ENCODE data around the gene MOB3A. TPM values are rescaled to one million over a fixed set of nuclear protein-coding genes. Genes with fewer than 3 reads are reported as not detected.
A peak's percentile ranks its signal among the peaks of the same experiment; 100 is the strongest.

The MOB3A gene
- 100 to 1,000 TPM in 1 of 3 donors, 10 to 100 TPM in 2; 39.4 to 160 (median 42.2) TPM for polyA plus RNA-seq

DNA sequence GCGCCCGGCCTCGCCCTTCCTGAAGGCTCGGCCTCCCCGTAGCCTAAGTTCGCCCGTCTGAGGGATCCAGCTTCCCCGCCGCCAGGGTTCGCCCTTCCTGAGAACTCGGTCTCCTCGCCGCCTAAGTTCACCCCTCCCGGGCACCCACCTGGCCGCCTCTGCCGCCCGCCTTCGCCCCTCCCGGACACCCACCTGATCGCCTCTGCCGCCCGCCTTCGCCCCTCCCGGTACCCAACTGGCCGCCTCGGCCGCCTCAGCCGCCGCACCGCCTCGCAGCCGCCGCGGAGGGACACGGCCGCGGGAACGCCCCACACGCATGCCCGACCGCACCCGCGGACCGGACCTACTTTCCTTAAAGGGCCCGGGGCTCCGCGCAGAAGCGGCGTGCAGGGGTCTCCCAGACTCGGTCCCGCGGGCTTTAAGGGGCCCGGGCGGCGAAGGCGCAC, at the start of gene MOB3A:
Gene MOB3A, minus strand, starts transcription at position 293 of the 446 bp plus-strand sequence. CDS start 17,766 bp downstream, outside the sequence.
- Mint-ChIP-seq H3K4me3 (peak within 1 kb of the TSS; percentile 91 to 96 (median 94)), H3K36me3 (peaks cover 0 to 12% (median 5%) of the 10 kb centered on the region in 3 donors), H3K4me1 (peaks cover 28 to 32% of the 10 kb centered on the region in 2 donors), H3K27me3 (ENCODE audit: low read depth in 3 of 3) (peaks cover 15 to 24% (median 21%) of the 10 kb centered on the region in 3 donors), H3K9me3 (no peaks in the 10 kb centered on the region), H3K27ac (peak within 1 kb of the TSS; percentile 86 to 98 (median 95))
- DNase-seq = peak in 2 of 3 donors; percentile 96 to 97

DNA sequence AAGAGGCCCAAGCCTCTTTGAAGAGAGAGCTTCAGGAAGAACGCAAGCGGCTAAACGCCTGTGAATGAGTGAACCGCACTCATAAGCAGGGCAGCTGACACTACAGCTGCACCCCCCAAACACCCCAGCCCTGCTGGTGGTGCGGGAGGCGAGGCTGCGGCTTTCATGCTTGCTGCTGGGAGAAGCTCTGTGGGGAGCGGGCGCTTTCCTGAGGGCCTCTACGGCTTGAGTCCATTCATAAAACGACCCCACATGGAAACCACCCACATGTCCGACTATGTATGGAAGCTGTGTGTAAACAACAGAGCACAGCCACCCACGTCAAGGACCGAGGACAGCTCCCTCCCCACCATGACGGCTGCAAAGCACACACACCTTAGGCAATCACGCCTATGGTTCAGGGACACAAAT, 49.7 kb upstream of the MOB3A start:
- Mint-ChIP-seq H3K27me3 (ENCODE audit: low read depth in 3 of 3) (peaks cover 0 to 5% (median 0%) of the 10 kb centered on the region in 3 donors), H3K4me1 (peaks cover 47 to 54% of the 10 kb centered on the region in 2 donors), H3K36me3 (no peaks in the 10 kb centered on the region), H3K9me3 (no peaks in the 10 kb centered on the region), H3K27ac (peak overlapping the region in 5 of 6 donors; percentile 9 to 83 (median 69)), H3K4me3 (peak overlapping the region in 1 of 5 donors; percentile 43)
- peak in 2 of 3 donors; percentile 36 for DNase-seq

DNA sequence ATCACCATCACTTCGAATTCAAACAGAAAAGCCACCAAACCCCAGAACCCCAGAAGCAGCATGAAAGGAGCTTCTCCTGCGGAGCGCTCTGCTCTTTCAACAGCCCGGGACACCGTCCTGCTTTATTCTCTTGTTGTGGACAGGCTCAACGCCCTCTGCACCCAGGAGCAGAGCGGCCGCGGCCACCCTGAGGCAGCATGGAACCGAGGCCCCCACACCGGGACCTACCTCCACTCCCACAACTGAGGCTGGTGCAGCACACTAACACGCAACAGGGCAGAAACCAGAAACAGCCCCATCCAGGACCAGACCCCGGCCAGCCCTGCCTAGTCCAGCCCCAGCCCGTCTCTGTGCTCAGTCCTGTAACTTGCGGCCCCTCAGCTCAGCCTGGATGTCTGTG, 48.1 kb upstream of the MOB3A start:
- H3K36me3 Mint-ChIP-seq = peaks cover 0 to 3% (median 0%) of the 10 kb centered on the region in 3 donors
- peaks cover 0 to 5% (median 0%) of the 10 kb centered on the region in 3 donors for H3K27me3 Mint-ChIP-seq (ENCODE audit: low read depth in 3 of 3)
- peaks cover 34 to 41% of the 10 kb centered on the region in 2 donors for H3K4me1 Mint-ChIP-seq
- H3K27ac Mint-ChIP-seq = peak overlapping the region in 1 of 6 donors; percentile 49
- H3K9me3 Mint-ChIP-seq = no peaks in the 10 kb centered on the region
- no peak overlapping the region for H3K4me3 Mint-ChIP-seq
- no peak for DNase-seq

DNA sequence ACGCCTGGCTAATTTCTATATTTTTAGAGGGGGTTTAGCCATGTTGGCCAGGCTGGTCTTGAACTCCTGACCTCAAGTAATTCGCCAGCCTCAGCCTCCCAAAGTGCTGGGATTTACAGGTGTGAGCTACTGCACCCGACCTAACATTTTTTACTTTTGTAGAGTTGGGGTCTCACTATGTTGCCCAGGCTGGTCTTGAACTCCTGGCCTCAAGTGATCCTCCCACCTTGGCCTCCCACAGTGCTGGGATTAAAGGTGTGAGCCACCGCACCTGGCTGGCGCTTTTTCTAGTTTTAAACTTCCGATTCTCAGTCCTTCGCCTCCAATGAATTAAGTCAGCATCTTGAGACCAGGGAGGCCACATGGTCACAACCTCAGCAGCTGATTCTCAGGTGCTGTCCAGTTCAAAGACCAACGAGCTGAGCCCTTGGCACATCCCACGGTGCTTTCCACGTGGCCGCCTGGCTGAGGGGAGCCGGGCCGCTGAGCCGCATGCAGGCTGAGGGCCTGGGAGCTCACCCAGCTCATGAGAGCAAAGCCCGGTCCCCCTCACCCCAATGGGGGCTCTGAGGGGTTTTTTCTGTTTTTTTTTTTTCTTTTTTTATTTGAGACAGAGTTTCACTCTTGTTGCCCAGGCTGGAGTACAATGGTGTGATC, 46.2 kb upstream of the MOB3A start:
- H3K27ac Mint-ChIP-seq = no peak overlapping the region
- H3K4me3 Mint-ChIP-seq = no peak overlapping the region
- peaks cover 0 to 3% (median 0%) of the 10 kb centered on the region in 3 donors for H3K36me3 Mint-ChIP-seq
- no peaks in the 10 kb centered on the region for H3K9me3 Mint-ChIP-seq
- no peak for DNase-seq
- peaks cover 28 to 29% of the 10 kb centered on the region in 2 donors for H3K4me1 Mint-ChIP-seq
- H3K27me3 Mint-ChIP-seq (ENCODE audit: low read depth in 3 of 3) = peaks cover 0 to 4% (median 0%) of the 10 kb centered on the region in 3 donors

DNA sequence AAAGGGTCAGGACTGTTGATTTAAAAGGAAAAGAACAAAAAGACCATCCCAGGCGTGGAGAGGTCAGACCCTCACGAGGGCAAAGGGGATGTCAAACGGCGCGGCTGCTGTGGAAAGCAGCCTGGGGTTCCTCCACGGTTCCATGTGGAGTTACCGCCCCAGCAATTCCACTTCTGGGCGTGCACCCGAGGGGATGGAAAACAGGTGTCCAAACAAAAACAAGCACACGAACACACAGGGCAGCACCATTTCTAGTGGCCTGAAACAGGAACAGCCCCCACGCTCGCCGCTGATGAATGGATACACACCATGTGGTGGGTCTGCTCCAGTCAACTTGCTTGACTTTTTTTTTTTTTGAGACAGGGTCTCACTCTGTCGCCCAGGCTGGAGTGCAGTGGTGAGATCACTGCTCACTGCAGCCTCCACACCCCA, 44.0 kb upstream of the MOB3A start:
- no peak for DNase-seq
- Mint-ChIP-seq H3K27me3 (ENCODE audit: low read depth in 3 of 3) (peaks cover 0 to 4% (median 0%) of the 10 kb centered on the region in 3 donors), H3K4me3 (no peak overlapping the region), H3K36me3 (peaks cover 0 to 3% (median 0%) of the 10 kb centered on the region in 3 donors), H3K27ac (no peak overlapping the region), H3K4me1 (peaks cover 17% of the 10 kb centered on the region in 2 donors), H3K9me3 (no peaks in the 10 kb centered on the region)

DNA sequence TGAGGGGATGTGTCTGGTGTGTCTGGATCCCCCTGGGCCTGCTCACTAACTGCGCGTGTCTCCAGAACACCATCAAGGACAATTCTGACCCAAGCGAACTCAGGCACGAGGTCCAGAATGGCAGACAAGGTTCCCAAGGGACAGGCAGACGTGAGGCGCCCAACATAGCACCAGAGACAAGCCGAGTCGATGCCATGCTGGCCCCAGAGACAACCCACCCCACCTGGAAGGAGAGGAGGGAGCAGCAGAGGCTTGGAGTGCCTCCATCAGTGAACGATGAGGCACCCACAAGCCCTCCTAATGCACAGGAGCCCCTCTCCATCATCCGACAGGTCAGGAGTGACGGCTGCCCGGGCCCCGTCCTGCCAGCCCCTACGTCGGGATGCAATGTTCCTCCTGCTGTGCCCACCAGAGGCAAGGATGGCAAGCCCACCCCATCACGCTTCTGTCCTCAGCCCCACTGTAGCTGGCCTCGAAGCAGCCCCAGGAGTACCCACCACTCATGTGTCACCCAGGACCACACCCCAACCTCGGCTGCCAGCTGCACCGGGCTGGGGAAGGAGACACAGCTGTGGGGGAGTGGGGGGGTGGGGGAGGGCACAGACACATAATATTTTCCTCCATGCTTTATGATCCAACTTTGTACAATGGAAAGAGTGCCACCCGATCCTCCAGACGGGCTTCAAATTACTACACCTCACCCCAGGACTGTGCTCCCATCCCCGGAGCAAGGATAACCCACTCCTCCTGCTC, 43.4 kb upstream of the MOB3A start:
- DNase-seq = no peak
- H3K4me3 Mint-ChIP-seq = no peak overlapping the region

DNA sequence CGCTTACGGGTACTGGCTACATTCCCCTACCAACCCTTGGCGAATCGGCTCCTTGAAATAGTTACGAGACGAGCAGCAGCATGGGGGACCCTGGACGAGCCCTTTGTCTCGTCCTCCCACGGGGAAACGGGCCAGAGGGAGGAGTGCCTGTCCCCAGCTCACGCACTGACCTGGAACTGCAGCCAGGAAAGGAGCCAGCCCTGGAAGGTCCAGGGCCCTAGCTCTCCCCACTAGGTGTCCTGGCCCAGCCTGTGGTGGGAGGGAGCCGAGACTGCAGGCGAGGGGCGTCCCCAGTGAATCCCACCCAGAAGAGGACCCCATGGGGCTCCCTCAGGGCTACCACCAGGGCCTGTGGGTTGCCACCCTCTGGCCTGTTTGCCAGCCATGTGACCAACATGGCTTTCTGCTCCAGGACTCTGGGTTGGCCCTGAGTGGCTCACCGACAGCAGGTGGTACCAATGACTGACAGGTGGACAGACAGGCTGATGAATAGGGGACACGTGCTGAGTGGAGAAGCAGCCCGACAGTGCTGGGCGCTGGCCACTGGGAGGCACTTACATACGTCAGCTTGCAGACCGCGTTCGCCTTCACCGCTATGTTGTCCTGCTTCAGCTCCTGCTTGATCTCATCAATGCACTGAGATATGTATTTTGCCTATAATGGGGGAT, 42.1 kb upstream of the MOB3A start:
- no peaks in the 10 kb centered on the region for H3K9me3 Mint-ChIP-seq
- no peak for DNase-seq
- H3K4me3 Mint-ChIP-seq = no peak overlapping the region
- no peak overlapping the region for H3K27ac Mint-ChIP-seq
- no peaks in the 10 kb centered on the region for H3K27me3 Mint-ChIP-seq (ENCODE audit: low read depth in 3 of 3)
- H3K36me3 Mint-ChIP-seq = peaks cover 2 to 3% (median 2%) of the 10 kb centered on the region in 3 donors
- H3K4me1 Mint-ChIP-seq = peaks cover 5 to 6% of the 10 kb centered on the region in 2 donors

More for the DNA sequence above, 43.4 kb upstream of the MOB3A start:
- Mint-ChIP-seq H3K36me3 (peaks cover 0 to 3% (median 0%) of the 10 kb centered on the region in 3 donors), H3K4me1 (peaks cover 11 to 12% of the 10 kb centered on the region in 2 donors), H3K27me3 (ENCODE audit: low read depth in 3 of 3) (peaks cover 0 to 4% (median 0%) of the 10 kb centered on the region in 3 donors), H3K27ac (no peak overlapping the region), H3K9me3 (no peaks in the 10 kb centered on the region)

DNA sequence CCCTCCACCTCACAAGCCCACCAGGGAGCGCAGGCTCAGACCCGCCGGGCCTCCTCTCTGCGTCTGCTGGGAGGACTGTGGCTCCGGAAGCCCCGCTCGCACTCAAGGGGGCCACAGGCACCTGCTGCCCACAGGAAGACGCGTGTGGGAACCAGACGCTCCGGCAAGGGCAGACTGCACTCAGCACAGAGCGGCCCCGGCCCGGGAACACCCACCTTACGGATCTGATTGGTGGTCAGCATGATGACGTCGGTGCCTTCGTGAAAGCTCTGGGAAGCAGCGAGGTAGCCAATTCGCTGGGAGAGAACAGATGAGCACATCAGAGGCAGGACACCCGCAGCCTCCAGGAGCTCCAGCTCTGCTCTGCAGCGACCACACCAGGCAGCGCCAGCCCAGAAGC, 40.7 kb upstream of the MOB3A start:
- Mint-ChIP-seq H3K9me3 (no peaks in the 10 kb centered on the region), H3K27me3 (ENCODE audit: low read depth in 3 of 3) (no peaks in the 10 kb centered on the region), H3K36me3 (peaks cover 3 to 4% (median 3%) of the 10 kb centered on the region in 3 donors), H3K4me3 (no peak overlapping the region), H3K27ac (no peak overlapping the region), H3K4me1 (peaks cover 4 to 6% of the 10 kb centered on the region in 2 donors)
- no peak for DNase-seq

DNA sequence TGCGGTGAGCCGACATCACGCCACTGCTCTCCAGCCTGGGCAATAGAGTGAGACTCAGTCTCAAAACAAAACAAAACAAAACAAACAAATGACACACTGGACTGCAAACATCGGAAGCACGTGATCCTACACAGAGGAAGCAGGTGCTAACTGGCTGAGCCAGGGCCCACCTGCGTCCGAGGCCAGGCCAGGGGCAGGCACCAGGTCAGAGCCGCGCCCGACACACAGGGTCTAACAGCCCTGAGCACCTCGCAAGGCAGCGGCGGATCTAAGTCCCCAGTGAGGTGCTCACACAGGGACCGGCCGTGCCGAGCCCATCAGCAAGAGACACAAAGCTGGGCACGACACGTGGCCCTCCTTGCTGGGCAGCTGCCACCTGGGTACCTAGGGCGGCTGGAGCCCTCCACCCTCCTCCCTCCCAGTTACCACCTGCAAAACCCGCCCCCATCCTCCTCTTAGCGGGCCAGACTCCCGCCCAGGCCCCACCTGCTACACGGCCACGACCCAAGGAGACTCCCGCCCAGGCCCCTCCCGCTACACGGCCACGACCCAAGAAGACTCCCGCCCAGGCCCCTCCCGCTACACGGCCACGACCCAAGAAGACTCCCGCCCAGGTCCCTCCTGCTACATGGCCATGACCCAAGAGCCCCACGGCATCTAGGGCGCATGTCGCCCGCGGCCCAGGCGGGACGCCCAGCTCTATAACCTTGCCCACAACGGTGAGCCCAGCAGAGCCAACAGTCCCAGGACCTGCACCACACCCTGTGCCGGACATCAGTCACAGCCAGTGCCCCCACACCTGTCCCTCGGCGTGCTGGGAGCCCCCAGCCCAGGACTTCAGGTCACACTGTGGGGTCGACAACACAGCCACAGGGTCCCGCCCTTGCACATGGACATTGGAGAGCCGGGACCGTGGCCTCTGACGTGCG, 39.6 kb upstream of the MOB3A start:
- peaks cover 3 to 4% (median 3%) of the 10 kb centered on the region in 3 donors for H3K36me3 Mint-ChIP-seq
- H3K27ac Mint-ChIP-seq = no peak overlapping the region
- no peak for DNase-seq
- no peak overlapping the region for H3K4me3 Mint-ChIP-seq
- H3K9me3 Mint-ChIP-seq = no peaks in the 10 kb centered on the region
- peaks cover under 1 to 2% of the 10 kb centered on the region in 2 donors for H3K4me1 Mint-ChIP-seq
- no peaks in the 10 kb centered on the region for H3K27me3 Mint-ChIP-seq (ENCODE audit: low read depth in 3 of 3)

DNA sequence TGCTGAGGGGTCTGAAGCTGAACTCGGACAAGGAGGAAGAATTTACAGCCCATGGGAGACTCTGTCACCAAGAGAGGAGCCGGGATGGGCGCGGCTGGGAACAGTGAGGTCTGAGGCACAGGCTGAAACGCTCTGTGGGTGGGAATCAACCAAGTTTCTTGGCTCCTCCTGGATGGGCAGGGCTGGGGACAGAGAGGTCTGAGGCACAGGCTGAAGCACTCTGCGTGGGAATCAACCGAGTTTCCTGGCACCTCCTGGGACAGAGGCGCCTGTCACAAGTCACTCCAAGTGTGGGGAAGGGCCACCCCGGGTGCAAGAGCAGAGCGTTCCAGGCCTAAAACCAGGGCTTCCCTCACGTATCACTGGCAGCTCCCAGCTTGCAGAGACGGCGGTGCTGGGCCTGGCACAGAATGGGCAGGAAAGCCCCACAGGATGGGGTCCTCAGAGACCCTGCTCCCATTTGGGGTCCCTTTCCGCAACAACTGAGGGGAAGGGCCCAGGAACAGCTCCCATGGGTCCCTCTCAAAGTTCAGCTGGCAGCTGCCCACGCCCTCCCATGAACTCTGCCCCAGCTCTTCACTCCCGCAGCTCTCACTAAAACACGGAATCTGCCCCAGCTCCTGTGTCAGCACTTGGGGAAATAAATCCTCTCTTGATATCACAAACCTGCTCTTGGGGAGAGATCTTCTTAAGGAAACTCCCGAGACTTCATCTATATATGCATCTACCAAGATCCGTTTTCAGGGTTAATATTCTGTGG, 36.8 kb upstream of the MOB3A start:
- H3K9me3 Mint-ChIP-seq = no peaks in the 10 kb centered on the region
- peaks cover 0 to 1% (median 0%) of the 10 kb centered on the region in 3 donors for H3K27me3 Mint-ChIP-seq (ENCODE audit: low read depth in 3 of 3)
- no peak overlapping the region for H3K4me3 Mint-ChIP-seq
- peaks cover 0 to 4% (median 3%) of the 10 kb centered on the region in 3 donors for H3K36me3 Mint-ChIP-seq
- peak overlapping the region in 2 of 6 donors; percentile 40 to 73 for H3K27ac Mint-ChIP-seq
- no peak for DNase-seq
- H3K4me1 Mint-ChIP-seq = no peaks in the 10 kb centered on the region

DNA sequence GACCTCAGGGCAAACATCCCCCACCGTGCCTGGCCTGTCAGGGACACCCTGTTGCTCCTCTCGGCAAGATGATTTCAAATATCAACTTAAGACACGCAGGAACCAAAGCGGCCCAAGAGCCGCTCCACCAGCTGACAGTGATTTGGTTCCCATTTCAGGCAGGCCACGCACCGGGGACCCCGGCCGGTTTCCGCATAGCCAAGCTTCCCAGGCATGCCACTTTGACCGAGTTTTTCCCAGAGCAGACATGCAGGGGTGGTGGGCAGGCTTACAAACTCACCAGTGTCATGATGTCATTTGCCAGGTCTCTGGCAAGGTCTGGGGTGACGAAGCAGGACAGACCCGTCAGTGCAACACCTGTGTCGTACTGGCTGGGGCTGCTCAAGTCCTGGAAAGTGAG, 36.1 kb upstream of the MOB3A start:
- DNase-seq = no peak
- Mint-ChIP-seq H3K4me3 (no peak overlapping the region), H3K4me1 (no peaks in the 10 kb centered on the region), H3K27me3 (ENCODE audit: low read depth in 3 of 3) (peaks cover 0 to 1% (median 0%) of the 10 kb centered on the region in 3 donors), H3K9me3 (no peaks in the 10 kb centered on the region), H3K36me3 (peaks cover 0 to 4% (median 3%) of the 10 kb centered on the region in 3 donors), H3K27ac (no peak overlapping the region)
